Measurements from ENCODE around the gene LILRB2. TPM values are rescaled to one million over a fixed set of nuclear protein-coding genes. Genes with fewer than 3 reads are reported as not detected.
"Not testable (repeated sequence)": the region's sequence is repeated elsewhere in the genome, so short reads cannot be mapped to it uniquely, and the experiment has no call there.

Gene LILRB2
- not detected in 2 replicates for total RNA-seq

DNA sequence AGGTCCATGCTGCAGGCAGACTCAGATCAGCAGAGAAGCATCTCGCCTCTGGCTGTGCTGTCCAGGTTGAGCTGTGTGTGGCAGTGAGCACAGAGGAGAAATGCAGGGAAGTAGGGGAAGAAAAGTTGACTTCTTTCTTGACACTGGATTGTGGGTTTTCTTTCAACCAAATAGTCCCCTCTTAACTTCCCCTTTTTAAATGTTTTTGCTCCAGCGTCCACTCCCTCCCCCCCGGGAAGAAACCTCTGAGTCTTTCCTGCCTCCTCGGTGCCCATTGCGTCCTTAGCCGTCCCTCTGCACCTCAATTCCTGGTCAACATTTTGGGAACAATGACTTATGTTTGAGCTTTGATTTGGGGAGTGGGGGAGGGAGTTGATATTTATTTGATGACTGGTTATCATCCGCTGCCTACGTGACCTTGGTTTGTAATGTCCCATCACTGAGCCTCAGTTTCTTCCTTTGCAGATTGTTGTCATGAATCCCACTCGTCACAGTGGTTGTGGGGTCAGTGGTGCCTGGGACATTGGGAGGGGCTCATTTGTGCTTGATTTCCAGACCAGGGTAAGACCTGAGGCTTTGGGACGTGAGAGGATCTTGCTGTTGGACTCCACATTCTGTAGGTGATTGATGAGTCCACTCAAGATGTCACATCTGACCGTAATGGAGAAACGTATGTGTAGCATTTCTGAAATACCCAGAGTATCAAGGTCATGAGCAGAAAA lies at the start of gene LILRB2:
TSS of gene LILRB2 (minus strand) at position 104 of the 722 bp plus-strand sequence. CDS start 614 bp downstream, outside the sequence.
- DNase-seq (ENCODE audit: low read depth in 2 of 2), result no peak

DNA sequence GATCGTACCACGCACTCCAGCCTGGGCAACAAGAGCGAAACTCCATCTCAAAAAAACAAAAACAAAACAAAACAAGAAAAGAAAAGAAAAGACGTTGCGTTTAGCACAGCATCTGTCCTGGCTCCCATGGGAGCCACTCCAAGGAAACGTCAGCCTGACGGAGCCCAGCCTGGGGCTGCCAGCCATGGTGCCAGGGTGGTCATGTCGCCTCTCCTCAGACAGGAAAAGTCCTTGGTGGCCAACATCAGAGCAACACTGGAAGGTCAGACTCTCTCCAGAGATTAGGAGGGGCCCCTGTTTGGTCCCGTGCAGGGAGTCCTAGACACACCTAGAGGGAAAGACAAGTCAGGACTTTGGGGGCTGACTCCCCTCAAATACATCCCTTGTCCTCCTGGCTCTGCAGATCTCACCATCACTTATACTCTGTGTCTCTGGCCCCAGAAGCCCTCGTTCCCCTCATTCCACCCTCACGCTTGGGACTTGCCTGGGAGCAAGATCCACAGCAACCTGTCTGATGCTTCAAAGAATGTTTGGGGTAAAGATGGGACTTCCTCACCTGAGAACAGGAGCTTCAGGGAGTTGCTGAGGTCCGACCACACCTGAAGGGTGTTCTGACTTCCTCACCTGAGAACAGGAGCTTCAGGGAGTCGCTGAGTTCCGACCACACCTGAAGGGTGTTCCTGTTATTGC lies 48.7 kb upstream of the LILRB2 start:
- no peak for DNase-seq (ENCODE audit: low read depth in 2 of 2)

DNA sequence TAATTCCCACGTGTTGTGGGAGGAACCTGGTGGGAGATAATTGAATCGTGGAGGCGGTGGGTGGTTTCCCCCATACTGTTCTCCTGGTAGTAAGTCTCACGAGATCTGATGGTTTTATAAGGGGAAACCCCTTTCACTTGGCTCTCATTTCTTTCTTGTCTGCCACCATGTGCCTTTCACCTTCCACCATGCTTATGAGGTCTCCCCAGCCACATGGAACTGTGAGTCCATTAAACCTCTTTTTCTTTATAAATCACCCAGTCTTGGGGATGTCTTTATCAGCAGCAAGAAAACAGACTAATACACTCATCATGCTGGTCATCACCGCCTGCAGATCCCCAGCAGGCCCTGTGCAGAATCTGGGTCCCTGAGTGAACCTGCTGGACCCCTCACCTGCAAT lies 47.9 kb upstream of the LILRB2 start:
- not testable (repeated sequence) for DNase-seq (ENCODE audit: low read depth in 2 of 2)

DNA sequence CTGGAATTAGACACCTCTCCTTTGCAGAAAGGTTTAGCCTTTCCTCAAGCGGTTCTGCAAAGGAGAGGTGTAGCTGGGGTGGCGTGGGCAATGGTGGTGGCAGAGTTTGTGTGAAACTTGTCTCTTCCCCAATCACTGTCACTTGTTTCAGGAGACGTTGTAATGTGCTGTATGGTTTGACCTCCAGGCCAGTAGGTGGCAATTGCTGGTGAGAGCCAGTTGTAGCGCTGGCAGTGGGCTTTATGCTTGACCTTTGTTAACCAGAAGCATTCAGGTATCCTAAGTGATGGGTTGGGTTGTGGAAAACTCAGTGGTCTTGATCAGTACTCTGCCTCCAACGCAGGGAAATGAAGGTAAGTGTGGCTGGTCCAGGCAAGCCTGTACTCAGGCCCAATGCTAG lies 44.7 kb upstream of the LILRB2 start:
- DNase-seq (ENCODE audit: low read depth in 2 of 2), result no peak

DNA sequence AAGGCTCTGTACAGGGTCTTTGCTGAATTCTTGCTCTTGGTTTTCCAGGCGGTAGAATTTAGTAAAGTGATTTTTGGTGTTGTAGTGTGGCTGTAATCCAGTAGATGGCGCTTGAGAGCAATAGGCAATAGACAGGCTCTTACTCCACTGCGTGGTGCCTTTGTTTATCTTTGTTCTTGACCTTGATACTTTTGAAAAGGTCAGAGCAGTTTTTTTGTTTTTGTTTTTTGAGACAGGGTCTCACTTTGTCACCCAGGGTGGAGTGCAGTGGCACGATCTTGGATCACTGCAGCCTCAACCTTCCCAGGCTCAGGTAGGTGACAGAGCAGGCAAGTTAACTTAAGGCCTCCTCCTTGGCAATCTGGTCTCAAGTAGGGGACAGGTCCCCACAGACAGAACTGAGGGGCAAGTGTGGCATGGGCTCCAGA lies 44.3 kb upstream of the LILRB2 start:
- DNase-seq (ENCODE audit: low read depth in 2 of 2), result peak; percentile 54 to 61

DNA sequence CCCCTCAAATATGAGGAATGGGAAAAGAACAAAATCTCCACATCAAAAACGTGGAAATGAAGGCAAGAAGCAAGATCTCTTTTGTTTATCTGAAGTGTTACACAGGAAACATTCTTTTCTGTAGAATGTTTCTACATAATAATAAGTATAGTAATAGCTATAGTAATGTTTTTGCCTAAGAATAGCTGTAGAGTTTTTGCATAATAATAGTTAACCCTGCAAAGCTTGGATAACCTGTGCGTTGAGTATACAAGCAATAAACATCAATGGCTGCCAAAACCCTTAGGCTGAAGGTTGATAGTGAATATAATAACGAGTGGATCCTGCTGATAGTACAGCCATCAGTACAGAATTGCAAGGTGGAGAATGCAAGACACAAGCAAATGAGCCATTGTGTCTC lies 43.2 kb upstream of the LILRB2 start:
- no peak for DNase-seq (ENCODE audit: low read depth in 2 of 2)

DNA sequence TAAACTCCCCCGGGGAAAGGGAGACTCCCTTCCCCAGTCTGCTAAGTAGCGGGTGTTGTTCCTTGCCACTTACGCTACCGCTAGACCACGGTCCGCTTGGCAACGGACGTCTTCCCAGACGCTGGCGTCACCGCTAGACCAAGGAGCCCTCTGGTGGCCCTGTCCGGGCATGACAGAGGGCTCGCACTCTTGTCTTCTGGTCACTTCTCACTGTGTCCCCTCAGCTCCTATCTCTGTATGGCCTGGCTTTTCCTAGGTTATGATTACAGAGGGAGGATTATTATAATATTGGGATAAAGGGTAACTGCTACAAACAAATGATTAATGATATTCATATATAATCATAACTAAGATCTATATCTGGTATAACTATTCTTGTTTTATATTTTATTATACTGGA lies 42.0 kb upstream of the LILRB2 start:
- not testable (repeated sequence) for DNase-seq (ENCODE audit: low read depth in 2 of 2)

DNA sequence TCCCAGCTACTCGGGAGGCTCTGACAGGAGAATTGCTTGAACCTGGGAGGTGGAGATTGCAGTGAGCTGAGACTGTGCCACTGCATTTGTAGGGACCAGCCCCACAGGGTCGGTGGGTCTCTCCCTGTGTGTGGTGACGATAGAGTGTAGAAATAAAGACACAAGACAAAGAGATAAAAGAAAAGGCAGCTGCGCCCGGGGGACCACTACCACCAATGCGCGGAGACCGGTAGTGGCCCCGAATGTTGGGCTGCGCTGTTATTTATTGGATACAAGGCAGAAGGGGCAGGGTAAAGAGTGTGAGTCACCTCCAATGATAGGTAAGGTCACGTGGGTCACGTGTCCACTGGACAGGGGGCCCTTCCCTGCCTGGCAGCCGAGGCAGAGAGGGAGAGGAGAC lies 41.4 kb upstream of the LILRB2 start:
- not testable (repeated sequence) for DNase-seq (ENCODE audit: low read depth in 2 of 2)

DNA sequence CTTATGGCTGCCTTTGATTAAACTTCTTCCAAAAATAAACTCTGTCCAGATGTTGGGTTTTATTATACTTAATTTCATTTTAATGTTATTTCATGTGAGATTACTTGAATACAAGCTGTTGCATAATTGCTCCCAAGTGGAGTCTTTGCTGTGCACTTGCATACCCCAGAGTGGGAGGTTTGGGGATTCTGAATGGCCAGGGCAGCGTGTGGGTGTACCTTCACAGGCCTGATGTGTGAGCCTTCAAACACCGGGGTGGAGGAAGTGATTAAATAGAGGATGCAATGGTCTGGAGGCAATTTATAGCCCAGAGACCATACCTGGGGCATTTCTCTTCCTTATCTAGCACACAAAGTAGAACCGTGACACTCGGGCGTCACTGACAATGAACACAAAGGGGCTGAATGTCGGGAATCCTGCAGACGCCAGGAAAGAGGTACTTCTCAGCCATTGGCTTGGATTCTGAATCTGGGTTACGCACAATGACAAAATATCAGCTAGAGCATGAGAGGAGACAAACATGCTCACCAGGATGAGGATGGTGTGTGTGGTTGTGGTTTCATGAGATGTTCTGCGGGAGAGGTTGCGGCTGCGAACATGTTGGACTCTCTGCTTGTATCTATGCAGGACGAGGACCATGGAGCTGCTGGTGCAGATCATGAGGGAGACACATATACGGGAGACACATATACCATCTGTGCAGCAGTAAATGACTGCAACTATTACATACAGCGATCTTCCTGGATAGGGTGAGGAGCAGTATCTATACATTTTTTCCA lies 39.2 kb upstream of the LILRB2 start:
- DNase-seq (ENCODE audit: low read depth in 2 of 2), result no peak

DNA sequence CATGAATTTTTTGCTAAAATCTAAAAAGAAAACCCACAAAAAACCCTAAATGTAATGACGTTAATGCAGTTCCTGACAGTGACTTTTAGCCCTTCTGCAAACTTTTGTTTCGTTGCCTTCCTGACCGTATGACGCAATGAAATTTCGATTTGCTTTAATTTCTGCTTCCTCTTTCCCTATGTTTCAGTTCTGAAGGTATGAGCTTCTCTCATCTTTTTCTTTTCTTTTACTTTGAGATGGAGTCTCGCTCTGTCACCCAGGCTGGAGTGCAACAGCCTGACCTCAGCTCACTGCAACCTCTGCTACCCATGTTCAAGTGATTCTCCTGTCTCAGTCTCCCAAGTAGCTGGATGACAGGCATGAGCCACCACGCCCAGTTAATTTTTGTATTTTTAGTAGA lies 38.1 kb upstream of the LILRB2 start:
- DNase-seq (ENCODE audit: low read depth in 2 of 2), result no peak

DNA sequence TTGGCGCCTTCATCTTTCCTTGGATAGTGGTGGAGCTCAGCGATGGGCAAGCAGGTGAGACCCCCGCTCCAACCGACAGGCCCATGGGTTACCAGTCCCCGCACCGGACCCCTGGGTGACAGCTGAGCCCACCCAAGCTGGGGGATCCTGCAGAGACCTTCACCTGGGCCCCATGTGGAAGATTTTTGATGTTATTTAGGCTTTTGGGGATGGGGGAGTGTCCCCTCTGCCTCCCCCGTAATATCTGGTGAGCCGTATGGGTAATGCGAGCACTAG lies 37.0 kb upstream of the LILRB2 start:
- no peak for DNase-seq (ENCODE audit: low read depth in 2 of 2)

DNA sequence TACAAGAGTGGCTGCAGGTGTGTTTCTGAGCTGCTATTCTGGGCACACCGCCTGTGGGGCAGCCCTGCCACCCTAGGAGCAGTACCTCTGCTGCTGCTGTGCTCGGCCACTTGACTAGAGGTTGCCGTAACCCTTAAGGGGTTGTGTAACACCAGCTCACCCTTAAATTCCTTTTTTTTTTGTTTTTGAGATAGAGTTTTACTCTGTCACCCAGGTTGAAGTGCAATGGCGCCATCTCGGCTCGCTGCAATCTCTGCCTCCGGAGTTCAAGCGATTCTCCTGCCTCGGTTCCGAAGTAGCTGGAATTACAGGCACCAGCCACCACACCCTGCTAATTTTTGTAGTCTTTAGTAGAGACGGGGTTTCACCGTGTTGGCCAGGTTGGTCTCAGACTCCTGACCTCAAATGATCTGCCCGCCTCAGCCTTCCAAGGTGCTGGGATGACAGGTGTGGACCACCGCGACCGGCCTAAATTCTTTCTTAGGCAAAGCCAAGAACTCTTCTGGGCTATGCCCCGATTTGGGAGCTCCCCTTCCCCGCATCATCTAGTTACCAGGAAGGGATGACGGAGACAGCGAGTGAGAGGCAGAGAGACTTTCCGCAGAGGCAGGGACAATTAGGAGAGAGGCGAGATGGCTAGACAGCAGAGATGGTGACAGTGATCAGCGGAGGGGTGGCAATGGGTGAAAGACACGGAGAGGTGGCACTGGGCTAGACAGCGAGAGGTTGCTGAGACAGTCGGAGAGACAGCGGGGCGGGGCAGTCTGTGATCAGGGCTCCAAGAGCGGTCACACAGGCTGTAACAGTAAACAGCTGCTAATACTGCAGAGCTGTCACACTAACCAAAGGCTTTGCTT lies 36.4 kb upstream of the LILRB2 start:
- DNase-seq (ENCODE audit: low read depth in 2 of 2), result no peak

DNA sequence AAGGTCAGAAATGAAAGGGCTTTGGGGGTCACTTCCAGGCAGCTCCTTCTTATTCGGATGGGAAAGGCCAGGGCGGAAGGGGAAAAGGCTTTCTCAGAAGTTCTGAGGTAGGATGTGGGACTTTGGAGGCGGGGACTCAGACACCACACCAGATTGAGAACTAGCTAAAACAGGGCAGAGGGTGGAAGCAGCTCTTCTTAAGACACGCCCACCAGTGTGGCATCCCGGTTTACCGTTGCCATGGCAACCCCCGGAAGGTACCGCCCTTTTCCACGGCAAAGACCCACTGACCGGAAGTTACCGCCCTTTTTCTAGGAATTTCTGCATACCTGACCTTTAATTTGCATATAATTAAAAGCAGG lies 35.8 kb upstream of the LILRB2 start:
- DNase-seq (ENCODE audit: low read depth in 2 of 2), result no peak

DNA sequence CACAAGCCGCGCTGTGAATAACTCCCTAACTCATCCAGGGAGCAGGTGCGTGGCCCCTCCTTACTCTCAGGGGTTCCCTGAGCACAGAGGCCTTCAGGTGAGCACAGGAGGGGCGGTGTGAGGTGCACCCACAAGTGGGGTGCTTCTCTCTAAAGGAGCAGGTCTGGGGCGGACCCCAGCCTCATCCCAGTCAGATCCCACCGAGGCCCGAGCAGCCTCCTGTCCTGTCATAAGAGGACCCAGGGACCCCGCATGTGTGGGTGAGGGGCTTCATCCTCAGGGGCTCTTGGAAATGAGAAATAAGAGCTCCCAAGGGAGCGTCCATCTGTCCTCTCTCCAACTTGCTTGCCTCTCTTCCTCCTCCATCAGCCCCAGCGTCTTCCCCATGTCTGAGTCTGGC lies 35.0 kb upstream of the LILRB2 start:
- DNase-seq (ENCODE audit: low read depth in 2 of 2), result no peak

DNA sequence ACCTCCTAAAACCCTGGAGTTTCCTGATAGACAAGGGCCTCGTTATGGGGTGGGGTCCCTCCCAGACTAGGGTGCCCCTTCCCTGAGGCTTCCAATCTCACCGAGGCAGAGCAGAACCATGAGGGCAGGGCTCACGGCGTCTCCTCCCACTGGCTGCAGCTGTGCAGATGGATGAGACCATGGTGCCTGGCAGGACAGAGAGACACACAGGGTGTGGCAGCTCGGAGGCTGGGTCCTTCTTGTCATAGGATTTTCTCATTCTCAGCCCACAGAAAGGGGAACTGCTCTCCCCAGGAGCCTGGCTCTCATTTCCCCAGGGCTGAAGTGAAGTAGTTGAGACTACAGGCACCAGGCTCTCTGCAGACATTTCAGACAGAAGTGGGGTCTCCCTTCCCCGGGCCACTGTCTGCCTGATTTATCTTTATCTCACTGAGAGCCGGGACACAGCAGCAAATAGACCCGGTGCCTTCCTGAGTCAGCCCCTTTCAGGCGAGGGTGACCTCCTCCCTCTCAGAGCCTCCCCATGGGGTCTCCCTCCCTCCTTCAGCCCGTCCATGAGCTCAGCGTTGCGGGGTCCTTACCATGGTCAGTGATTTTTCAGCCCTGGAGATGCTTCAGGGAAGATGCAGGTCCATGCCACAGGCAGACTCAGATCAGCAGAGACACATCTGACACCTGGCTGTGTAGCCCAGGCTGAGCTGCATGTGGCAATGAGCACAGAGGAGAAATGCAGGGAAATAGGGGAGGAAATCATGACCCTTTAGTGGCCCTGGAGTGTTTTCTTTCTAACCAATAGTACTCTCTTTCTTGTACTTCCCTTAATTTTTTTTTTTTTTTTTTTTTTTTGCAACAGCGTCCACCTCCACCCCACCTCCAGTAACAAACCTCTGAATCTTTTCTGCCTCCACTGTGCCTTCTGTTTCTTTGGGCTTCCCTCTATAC lies 31.8 kb upstream of the LILRB2 start, which contains the start of gene LILRA5:
TSS of gene LILRA5 (minus strand) at position 731 of the 942 bp plus-strand sequence. CDS start at position 584, 147 bp downstream.
- no peak for DNase-seq (ENCODE audit: low read depth in 2 of 2)

DNA sequence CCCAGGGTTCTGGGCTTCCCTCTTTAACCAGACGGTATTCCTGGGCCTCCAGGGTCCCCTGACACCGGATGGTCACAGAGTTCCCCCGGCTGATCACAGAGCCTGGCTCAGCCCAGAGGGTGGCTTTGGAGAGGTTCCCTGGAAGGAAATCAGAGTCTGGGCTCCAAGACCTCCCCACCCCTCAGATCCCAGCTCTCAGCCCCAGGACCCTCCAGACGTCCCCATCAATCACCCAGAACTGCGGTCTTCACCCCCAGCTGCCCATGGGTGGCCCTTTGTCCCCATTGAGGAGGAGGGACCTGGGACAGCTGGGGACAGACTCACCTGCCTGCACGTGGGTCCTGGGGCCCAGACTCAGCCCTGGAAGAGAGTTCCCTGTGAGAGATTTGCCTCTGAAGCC lies 31.1 kb upstream of the LILRB2 start:
- no peak for DNase-seq (ENCODE audit: low read depth in 2 of 2)

DNA sequence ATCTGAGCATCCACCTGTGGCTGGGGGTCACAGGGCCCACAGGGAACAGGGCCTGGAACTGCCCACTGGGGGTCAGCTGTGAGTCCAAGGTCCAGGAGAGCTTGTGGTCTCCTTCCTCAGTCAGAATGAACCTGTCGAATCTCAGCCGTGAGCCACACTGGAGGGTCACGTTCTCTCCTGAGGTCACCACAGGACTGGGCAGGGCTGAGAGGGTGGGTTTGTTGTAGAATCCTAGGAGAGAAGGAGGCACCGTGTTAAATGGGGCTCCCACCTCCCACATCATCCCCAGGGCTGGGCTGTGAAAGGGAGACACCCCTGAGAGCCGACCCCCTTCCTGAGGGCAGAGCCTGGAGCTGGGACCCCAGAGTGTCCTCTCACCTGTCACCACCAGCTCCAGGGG lies 30.6 kb upstream of the LILRB2 start:
- no peak for DNase-seq (ENCODE audit: low read depth in 2 of 2)

DNA sequence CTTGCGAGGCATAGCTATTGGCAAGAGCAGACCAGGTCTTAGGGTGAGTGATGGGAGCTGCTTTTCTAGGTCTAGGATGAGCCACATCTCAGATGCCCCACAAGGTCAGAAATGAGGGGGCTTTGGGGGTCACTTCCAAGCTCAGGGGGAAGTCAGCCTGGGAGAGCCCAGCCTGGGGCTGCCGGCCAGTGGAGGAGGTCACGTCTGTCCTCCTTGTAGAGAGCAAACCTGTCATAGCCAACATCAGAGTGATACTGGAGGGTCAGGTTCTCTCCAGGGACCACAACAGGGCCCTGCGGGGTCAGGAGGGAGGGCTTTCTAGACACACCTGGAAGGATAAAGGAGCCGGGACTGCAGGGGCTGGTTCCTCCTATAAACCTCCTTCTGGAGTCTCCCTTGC lies 29.6 kb upstream of the LILRB2 start:
- DNase-seq (ENCODE audit: low read depth in 2 of 2), result no peak

DNA sequence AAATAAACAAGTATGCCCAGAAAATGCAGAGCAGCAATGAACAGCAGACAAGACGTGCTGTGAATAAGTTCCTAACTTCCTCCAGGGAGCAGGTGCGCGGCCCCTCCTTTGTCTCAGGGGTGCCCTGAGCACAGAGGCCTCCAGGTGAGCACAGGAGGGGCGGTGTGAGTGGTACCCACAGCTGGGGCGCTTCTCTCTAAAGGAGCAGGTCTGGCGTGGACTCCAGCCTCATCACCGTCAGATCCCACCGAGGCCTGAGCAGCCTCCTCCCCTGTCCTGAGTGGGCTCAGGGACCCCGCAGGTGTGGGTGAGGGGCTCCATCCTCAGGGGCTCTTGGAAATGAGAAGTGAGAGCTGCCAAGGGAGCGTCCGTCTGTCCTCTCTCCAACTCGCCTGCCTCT lies 28.9 kb upstream of the LILRB2 start:
- DNase-seq (ENCODE audit: low read depth in 2 of 2), result no peak

DNA sequence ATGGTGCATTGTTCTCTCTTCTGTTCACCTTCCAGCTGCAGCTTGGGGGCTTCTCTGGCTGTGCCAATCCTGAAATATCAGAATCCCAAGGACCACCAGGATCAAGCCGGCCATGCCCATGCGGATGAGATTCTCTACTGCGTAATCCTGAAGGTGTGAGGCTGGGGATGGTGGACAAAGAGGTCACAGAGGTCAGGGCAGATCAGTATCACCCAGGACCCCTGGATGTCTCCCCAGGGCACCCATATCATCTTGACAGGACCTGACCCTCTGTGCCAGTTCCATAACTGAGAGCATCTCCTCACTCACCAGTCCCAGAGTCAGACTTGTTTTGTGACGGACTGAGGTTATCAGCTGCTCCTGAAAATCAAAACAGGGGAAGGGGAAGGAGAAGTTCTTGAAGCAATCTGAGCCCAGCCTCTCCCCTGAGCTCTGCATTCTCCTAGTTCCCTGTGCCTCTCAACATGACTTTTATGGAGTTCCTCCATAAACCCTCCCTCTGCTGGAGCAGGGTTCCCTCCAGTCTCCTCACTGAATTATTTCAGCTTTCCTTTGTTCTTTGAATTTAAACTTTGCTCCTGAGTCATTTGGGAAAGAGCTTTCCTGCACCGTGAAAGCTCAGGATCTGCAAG lies 26.6 kb upstream of the LILRB2 start:
- no peak for DNase-seq (ENCODE audit: low read depth in 2 of 2)
